ENCODE data around the gene SMCP.
A peak's percentile ranks its signal among the peaks of the same experiment; 100 is the strongest.

DNA sequence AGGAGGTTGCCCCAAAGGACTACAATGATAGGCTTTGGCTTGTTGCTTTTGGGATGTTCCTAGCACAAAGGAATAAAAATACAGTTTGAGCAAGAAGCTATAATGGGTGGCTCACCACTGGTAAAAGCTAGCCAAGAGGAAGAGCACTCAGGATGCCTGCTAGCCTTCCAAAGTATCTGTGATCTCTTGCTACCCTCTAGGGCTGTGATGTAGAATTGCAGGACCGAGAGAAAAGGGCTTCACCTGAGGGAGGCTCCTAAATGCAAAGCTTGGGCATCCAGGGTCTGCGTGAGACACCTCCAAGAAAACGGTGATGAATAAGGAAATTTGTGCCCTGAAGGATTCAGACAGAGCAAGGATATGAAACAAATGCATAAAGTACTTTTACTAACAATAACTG, 48.0 kb downstream of the SMCP start:
- TF ChIP-seq CTCF (IDR thresholded peaks at IDR 0.05; ENCODE audit: low read depth, low read length, missing input control) (peak; percentile 61), TAF1 (conservative IDR thresholded peaks at IDR 0.05) (no peak), REST (IDR thresholded peaks at IDR 0.05) (no peak), RAD21 (IDR thresholded peaks at IDR 0.05) (peak; percentile 82 to 92), FOXA1 (IDR thresholded peaks at IDR 0.05) (no peak), YY1 (IDR thresholded peaks at IDR 0.05) (no peak), EGR1 (IDR thresholded peaks at IDR 0.05; ENCODE audit: low read depth in 2 of 2) (no peak), RXRA (IDR thresholded peaks at IDR 0.05) (no peak), MAX (IDR thresholded peaks at IDR 0.05) (no peak), GABPA (IDR thresholded peaks at IDR 0.05 in 1 of 2, conservative IDR thresholded peaks at IDR 0.05 in 1 of 2) (no peak)
- TF ChIP-seq, protein P1, sequence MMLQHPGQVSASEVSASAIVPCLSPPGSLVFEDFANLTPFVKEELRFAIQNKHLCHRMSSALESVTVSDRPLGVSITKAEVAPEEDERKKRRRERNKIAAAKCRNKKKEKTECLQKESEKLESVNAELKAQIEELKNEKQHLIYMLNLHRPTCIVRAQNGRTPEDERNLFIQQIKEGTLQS (IDR thresholded peaks at IDR 0.05): no peak
- TF ChIP-seq, protein P2, sequence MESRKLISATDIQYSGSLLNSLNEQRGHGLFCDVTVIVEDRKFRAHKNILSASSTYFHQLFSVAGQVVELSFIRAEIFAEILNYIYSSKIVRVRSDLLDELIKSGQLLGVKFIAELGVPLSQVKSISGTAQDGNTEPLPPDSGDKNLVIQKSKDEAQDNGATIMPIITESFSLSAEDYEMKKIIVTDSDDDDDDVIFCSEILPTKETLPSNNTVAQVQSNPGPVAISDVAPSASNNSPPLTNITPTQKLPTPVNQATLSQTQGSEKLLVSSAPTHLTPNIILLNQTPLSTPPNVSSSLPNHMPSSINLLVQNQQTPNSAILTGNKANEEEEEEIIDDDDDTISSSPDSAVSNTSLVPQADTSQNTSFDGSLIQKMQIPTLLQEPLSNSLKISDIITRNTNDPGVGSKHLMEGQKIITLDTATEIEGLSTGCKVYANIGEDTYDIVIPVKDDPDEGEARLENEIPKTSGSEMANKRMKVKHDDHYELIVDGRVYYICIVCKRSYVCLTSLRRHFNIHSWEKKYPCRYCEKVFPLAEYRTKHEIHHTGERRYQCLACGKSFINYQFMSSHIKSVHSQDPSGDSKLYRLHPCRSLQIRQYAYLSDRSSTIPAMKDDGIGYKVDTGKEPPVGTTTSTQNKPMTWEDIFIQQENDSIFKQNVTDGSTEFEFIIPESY (IDR thresholded peaks at IDR 0.05): no peak

Measured in liver (tissue), 3 donors.